ENCODE data around the gene MYBBP1A.

The MYBBP1A gene

GRCh38 chr17:4523946-4524345 is 31.2 kb downstream of the MYBBP1A start:
- Histone ChIP-seq H3K36me3 (ENCODE audit: control insufficient read depth, insufficient read depth, low read length) (no peaks in the 10 kb centered on the region), H3K27me3 (replicated peaks; ENCODE audit: control insufficient read depth, insufficient read depth, low read length) (no peaks in the 10 kb centered on the region; the same call in 1 of the 2 replicates), H3K4me3 (replicated peaks; ENCODE audit: low read depth, low read length) (no peak overlapping the region)
- DNase-seq (ENCODE audit: extremely low read depth, insufficient read length): no peak
- TF ChIP-seq, protein P1, sequence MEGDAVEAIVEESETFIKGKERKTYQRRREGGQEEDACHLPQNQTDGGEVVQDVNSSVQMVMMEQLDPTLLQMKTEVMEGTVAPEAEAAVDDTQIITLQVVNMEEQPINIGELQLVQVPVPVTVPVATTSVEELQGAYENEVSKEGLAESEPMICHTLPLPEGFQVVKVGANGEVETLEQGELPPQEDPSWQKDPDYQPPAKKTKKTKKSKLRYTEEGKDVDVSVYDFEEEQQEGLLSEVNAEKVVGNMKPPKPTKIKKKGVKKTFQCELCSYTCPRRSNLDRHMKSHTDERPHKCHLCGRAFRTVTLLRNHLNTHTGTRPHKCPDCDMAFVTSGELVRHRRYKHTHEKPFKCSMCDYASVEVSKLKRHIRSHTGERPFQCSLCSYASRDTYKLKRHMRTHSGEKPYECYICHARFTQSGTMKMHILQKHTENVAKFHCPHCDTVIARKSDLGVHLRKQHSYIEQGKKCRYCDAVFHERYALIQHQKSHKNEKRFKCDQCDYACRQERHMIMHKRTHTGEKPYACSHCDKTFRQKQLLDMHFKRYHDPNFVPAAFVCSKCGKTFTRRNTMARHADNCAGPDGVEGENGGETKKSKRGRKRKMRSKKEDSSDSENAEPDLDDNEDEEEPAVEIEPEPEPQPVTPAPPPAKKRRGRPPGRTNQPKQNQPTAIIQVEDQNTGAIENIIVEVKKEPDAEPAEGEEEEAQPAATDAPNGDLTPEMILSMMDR (IDR thresholded peaks at IDR 0.05; ENCODE audit: insufficient read depth, low read length, poor library complexity, severe bottlenecking): no peak

DNA sequence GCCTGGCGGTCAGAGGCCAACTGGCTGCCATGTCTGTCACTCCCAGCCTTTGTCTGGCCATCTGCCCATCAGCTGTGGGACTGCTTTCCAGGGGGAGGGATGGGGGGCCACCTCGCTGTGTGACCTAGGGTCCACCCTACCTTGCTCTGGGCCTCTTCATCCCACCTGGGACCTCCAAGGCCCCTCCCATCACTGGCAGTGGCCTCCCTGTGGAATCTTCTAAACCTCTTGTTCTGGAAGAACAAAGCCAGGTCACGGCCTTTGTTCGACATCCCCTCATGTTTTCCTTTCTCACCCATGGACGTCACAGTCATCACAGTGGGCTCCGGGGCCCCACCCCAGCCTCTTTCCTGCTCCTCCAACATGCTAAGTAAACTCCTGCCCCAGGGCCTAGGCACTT is 32.5 kb downstream of the MYBBP1A start:
- TF ChIP-seq, protein P1 (IDR thresholded peaks at IDR 0.05; ENCODE audit: insufficient read depth, low read length, poor library complexity, severe bottlenecking): no peak
- H3K27me3 ChIP-seq (replicated peaks; ENCODE audit: control insufficient read depth, insufficient read depth, low read length): no peaks in the 10 kb centered on the region; the same call in 1 of the 2 replicates
- H3K4me3 ChIP-seq (replicated peaks; ENCODE audit: low read depth, low read length): no peak overlapping the region

GRCh38 chr17:4520894-4521600 is 34.1 kb downstream of the MYBBP1A start:
- TF ChIP-seq, protein P1 (IDR thresholded peaks at IDR 0.05; ENCODE audit: insufficient read depth, low read length, poor library complexity, severe bottlenecking): no peak
- Histone ChIP-seq H3K36me3 (ENCODE audit: control insufficient read depth, insufficient read depth, low read length) (no peaks in the 10 kb centered on the region), H3K4me3 (replicated peaks; ENCODE audit: low read depth, low read length) (no peak overlapping the region), H3K27me3 (replicated peaks; ENCODE audit: control insufficient read depth, insufficient read depth, low read length) (no peaks in the 10 kb centered on the region)
- no peak for DNase-seq (ENCODE audit: extremely low read depth, insufficient read length)

More for the DNA sequence above, 32.5 kb downstream of the MYBBP1A start:
- no peaks in the 10 kb centered on the region for H3K36me3 ChIP-seq (ENCODE audit: control insufficient read depth, insufficient read depth, low read length)
- no peak for DNase-seq (ENCODE audit: extremely low read depth, insufficient read length)

DNA sequence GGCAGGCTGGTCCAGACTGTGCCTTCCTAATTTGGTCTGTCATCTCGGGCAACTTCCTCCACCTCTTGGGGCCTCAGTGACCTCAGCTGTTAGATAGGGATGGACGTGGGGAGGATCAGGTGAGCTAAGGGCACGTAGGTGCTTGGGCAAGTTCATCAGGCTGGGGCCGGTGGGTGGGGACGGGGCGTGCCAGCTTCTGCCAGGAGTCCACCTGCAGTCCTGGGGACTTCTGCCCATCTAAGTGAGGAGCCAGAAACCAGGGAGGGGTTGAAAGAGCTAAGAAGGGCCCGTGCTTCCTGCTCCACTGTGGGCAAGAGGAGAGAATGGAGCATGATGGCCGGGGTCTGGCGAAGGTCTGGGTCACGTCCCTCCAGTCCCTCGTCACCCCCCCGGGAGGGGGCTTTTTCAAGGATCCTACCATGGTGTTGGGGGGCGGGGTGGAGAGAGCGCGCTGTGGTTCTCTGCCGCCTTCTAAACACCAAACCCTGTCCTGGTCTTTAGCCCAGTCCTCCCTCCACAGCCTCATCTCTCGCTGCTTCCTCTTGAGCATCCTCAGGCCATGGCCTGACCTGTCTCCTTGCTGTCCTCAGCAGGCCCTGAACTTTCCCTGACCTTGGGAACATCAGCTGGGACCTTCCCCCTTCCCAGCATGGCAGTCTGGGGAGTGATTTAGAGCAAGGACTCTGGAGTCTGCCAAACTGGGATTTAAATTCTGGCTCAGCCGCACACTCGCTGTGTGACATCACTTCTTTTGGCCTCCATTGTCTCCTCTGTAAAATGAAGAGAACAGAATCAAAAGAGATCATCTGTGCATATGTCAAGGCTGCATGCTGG is 34.9 kb downstream of the MYBBP1A start:
- Histone ChIP-seq H3K36me3 (ENCODE audit: control insufficient read depth, insufficient read depth, low read length) (no peaks in the 10 kb centered on the region), H3K27me3 (replicated peaks; ENCODE audit: control insufficient read depth, insufficient read depth, low read length) (no peaks in the 10 kb centered on the region)

GRCh38 chr17:4519361-4519788 is 35.8 kb downstream of the MYBBP1A start:
- no peaks in the 10 kb centered on the region for H3K27me3 ChIP-seq (replicated peaks; ENCODE audit: control insufficient read depth, insufficient read depth, low read length)
- no peak overlapping the region for H3K4me3 ChIP-seq (replicated peaks; ENCODE audit: low read depth, low read length)
- TF ChIP-seq, protein P1 (IDR thresholded peaks at IDR 0.05; ENCODE audit: insufficient read depth, low read length, poor library complexity, severe bottlenecking): no peak
- H3K36me3 ChIP-seq (ENCODE audit: control insufficient read depth, insufficient read depth, low read length): no peaks in the 10 kb centered on the region
- no peak for DNase-seq (ENCODE audit: extremely low read depth, insufficient read length)

More for the DNA sequence above, 34.9 kb downstream of the MYBBP1A start:
- TF ChIP-seq, protein P1 (IDR thresholded peaks at IDR 0.05; ENCODE audit: insufficient read depth, low read length, poor library complexity, severe bottlenecking): no peak
- DNase-seq (ENCODE audit: extremely low read depth, insufficient read length): no peak
- no peak overlapping the region for H3K4me3 ChIP-seq (replicated peaks; ENCODE audit: low read depth, low read length)
